Cardiac fibroblast (primary cell): Measurements from ENCODE around the gene FRRS1.

Experiments used
- DNase-seq, 2 donors: peaks; one replicate each; pipeline versions ENCODE4 v3.0.0 to v3.0.0-alpha.2; 2010; ENCODE audit warnings: low read depth in 2 of 2
- H3K4me3 ChIP-seq, 2 donors: replicated peaks in 1 of 2; 1 replicate in 1 of 2; 2 replicates in 1 of 2; pipeline ENCODE4 v1.5.1; 2011; ENCODE audit warnings: low read depth in 2 of 2, low read length in 2 of 2, mild to moderate bottlenecking in 2 of 2, moderate library complexity in 1 of 2
- TF ChIP-seq, protein P1 (sequence below): IDR thresholded peaks from one replicate; pipeline ENCODE4 v1.5.1; 2011; ENCODE audit warnings: low read depth, mild to moderate bottlenecking, low read length, inconsistent platforms

The FRRS1 gene

DNA sequence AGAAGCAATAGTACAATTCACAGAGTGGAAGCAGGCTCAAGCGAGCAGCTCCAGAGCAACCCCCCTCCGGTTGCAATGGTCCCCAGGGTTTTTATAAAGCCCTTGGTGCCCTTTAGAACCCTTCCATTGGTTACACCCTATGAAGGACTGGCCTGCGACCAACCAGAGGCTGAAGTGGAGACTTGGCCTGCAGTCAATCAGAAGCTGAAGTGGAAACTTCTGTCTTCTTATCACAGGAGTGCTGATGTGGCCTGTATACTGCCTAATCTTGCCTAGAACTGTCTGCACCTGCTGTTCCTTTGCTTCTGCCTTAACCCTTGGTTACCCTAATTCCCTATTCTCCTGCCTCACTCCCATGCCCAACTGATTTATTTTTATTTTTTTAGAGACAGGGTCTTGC lies 15.4 kb upstream of the FRRS1 start:
- no peak for DNase-seq
- TF ChIP-seq, protein P1, sequence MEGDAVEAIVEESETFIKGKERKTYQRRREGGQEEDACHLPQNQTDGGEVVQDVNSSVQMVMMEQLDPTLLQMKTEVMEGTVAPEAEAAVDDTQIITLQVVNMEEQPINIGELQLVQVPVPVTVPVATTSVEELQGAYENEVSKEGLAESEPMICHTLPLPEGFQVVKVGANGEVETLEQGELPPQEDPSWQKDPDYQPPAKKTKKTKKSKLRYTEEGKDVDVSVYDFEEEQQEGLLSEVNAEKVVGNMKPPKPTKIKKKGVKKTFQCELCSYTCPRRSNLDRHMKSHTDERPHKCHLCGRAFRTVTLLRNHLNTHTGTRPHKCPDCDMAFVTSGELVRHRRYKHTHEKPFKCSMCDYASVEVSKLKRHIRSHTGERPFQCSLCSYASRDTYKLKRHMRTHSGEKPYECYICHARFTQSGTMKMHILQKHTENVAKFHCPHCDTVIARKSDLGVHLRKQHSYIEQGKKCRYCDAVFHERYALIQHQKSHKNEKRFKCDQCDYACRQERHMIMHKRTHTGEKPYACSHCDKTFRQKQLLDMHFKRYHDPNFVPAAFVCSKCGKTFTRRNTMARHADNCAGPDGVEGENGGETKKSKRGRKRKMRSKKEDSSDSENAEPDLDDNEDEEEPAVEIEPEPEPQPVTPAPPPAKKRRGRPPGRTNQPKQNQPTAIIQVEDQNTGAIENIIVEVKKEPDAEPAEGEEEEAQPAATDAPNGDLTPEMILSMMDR, result no peak

DNA sequence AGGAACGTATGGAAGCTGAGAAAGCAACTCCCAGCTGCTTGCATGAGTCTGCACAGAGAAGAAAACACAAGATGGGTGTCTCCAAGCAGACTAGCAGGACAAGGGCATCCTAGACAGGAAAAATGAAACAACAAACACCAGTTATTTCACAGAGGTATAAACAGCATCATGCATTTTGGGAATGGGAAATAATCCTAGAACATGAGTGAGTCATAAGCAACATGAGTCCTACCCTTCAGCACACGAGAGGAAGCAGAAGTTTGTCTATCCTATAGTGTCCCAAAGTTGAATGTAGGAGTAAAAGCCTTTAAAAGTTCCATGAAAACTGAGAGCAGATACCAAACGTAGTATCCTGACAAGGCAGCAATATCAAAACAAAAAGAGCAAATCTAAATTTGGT lies 11.3 kb upstream of the FRRS1 start:
- no peak for DNase-seq
- TF ChIP-seq, protein P1, result no peak

More for the DNA sequence above, 15.4 kb upstream of the FRRS1 start:
- no peak overlapping the region for H3K4me3 ChIP-seq

DNA sequence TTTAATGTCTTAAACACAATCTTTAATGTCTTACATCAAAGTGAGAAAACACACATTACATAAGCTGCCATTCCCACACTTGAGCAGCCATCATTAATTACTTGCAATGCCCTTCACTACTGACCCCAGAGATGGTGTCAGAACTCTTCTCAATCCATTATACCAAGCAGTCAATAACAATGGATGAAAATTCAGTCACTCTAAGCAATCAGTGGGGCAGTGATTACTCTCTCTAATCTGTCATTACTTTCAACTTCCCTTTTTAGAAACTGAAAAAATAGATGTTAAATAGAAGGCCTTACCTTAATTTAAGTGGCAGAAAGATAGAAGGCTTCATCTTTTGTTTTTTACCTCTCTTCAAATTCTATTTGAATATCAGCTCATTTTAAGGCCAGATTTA lies 9.7 kb upstream of the FRRS1 start:
- H3K4me3 ChIP-seq, result no peak overlapping the region
- TF ChIP-seq, protein P1, result no peak
- DNase-seq, result no peak

More for the DNA sequence above, 11.3 kb upstream of the FRRS1 start:
- no peak overlapping the region for H3K4me3 ChIP-seq

DNA sequence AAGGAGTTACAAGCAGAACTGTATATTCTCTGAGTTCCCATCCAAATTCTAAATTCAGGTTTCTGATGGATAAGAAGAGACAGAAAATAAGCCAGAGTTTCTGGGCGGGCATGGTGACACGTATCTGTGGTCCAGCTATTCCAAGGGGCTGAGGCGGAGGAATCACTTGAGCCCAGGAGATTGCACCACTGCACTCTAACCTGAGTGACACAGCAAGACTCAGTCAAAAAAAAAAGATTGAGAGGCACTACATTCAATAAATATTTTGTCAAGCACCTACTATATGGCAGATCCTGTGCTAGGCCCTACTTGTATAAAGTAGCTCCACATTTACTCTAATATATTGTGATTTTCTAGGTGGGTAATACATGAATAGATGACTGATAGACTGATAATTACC lies 6.4 kb upstream of the FRRS1 start:
- no peak overlapping the region for H3K4me3 ChIP-seq
- no peak for DNase-seq
- TF ChIP-seq, protein P1, result no peak

DNA sequence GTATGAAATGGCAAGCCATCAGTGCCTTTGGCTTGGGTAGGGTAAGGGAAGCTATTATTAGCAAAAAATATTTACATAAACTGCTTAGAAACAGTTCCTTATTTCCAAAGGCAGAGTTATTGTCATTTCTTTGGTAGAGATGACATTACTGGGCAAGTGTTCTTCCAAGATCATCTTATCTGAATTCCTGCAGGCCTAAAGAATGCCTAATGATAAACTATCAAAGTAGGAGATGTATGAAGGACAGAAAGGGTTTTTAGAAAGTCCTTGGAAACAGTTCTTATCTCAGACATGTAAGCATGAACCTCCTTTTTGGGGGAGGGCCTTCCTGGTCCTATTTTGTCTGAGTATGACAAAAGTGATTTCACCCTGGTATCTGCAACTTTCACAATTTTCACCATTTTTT lies 5.1 kb upstream of the FRRS1 start:
- DNase-seq, result peak in 1 of 2 donors; percentile 13
- TF ChIP-seq, protein P1, result no peak
- H3K4me3 ChIP-seq, result no peak overlapping the region

DNA sequence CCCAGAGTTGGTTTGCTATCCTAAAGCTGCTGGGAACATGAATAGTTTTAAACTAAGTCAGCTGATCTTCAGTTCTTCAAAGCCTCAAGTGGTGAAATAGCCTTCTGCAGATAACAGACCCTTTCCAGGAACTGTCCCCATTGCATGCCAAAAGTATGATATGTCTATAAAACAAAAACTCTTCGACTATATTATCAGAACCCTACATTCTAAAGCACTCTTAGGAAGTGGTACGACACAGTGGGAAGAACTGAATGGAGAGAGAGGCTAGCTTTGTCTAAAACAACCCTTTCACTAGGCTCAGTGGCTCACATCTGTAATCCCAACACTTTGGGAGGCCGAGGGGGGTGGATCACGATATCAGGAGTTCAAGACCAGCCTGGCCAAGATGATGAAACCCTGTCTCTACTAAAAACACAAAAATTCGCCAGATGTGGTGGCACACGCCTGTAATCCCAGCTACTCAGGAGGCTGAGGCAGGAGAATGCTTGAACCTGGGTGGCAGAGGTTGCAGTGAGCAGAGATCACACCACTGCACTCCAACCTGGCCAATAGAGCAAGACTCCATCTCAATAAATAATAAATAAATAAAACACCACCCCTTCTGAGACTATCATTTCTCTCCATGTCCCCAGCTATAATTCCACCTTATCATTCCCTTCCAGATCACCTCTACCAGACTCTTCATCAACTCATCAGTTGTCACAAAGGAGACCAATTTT lies 2.2 kb upstream of the FRRS1 start:
- TF ChIP-seq, protein P1, result no peak

DNA sequence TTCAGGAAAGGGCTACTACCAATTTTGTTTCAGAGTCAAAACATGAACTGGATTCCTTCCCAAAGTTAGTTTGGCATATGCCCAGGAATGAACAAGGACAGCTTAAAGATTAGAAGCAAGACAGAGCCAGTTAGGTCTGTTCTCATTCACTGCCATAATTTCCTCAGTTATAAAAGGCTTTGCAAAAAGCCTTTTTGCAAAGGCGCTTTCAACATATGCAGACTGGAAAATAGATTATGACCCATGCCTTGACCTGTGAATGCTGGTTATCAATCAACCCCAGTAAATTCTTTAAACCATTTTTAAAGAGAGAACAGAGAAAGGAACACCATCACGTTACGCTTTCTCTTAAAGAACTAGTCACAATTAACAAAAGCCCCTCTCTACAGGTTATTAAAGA lies 1.7 kb upstream of the FRRS1 start:
- H3K4me3 ChIP-seq, result no peak overlapping the region
- TF ChIP-seq, protein P1, result no peak
- DNase-seq, result peak in 1 of 2 donors; percentile 78

More for the DNA sequence above, 2.2 kb upstream of the FRRS1 start:
- DNase-seq, result peak; percentile 13 to 81
- no peak overlapping the region for H3K4me3 ChIP-seq
